OCI-LY3 (cell line): Measurements from ENCODE around the gene SMYD3.

Experiments
- CTCF ChIP-seq: fragments of 200-600, 300-600 bp; sonication (generic); IDR thresholded peaks from 2 replicates; pipeline ENCODE4 v1.5.1; 2014; ENCODE audit warnings: antibody characterized with exemption, low read length, low read depth
- EZH2phosphoT487 ChIP-seq: fragments of 200-600 bp; shearing (Covaris generic); IDR thresholded peaks from 2 replicates; pipeline ENCODE4 v1.6.1; 2018; ENCODE audit warnings: antibody characterized with exemption, mixed run types, low read depth

- TF ChIP-seq CTCF: no peak
- TF ChIP-seq EZH2phosphoT487: no peak
These were observed 123.9 kb downstream of the SMYD3 start for GRCh38 chr1:246383239-246383589.
